Vagina (tissue), 2 donors: Measurements from ENCODE around the gene PTPRN2. TPM values are rescaled to one million over a fixed set of nuclear protein-coding genes. Genes with fewer than 3 reads are reported as not detected.

Experiments used
- DNase-seq, 2 donors: peaks; one replicate each; pipeline ENCODE4 v3.0.0-alpha.2; 2017; ENCODE audit errors: extremely low spot score in 2 of 2
- H3K27ac ChIP-seq: fragments of 200-600 bp; sonication (generic); one replicate; pipeline ENCODE4 v1.5.1; 2019
- H3K27me3 ChIP-seq: fragments of 200-600 bp; sonication (generic); one replicate; pipeline ENCODE4 v1.5.1; 2019
- H3K36me3 ChIP-seq, 2 donors: fragments of 200-600 bp; sonication (generic); one replicate each; pipeline ENCODE4 v1.5.1; 2017 to 2019
- H3K4me1 ChIP-seq: fragments of 200-600 bp; sonication (generic); one replicate; pipeline ENCODE4 v1.5.1; 2019
- H3K4me3 ChIP-seq, 2 donors: fragments of 200-600 bp; sonication (generic); 1 replicate in 1 of 2; 2 replicates in 1 of 2; pipeline ENCODE4 v1.5.1; 2016 to 2019
- H3K9me3 ChIP-seq: fragments of 200-600 bp; sonication (generic); one replicate; pipeline ENCODE4 v1.5.1; 2019
- POLR2A ChIP-seq, 2 donors: fragments of 450-650 bp; IDR thresholded peaks; one replicate each; pipeline ENCODE4 v1.6.1; 2017; ENCODE audit warnings: antibody characterized with exemption in 2 of 2, mild to moderate bottlenecking in 2 of 2, moderate library complexity in 2 of 2
- POLR2AphosphoS5 ChIP-seq, 2 donors: sonication (generic); formaldehyde crosslinking; IDR thresholded peaks; one replicate each; pipeline ENCODE4 v1.9.0; 2017; ENCODE audit warnings: antibody characterized with exemption in 2 of 2, mild to moderate bottlenecking in 2 of 2, low read depth in 1 of 2; ENCODE audit not compliant: insufficient read depth in 1 of 2
- intact Hi-C: fragments of 100-400 bp; cut with DNase I; formaldehyde crosslinking; loops from one replicate; pipeline ENCODE4 v1.15.1; 2023
- total RNA-seq: library from RNA; depleted of rRNA; stranded (reverse); fragments of >200 nt; gene quantifications from one replicate; pipeline ENCODE4 v1.2.3, GENCODE V29; 2016
- TF ChIP-seq, protein P1 (sequence below), 3 experiments: fragments of 450-650 bp in 2 of 3; fragments of 200-600 bp in 1 of 3; sonication (generic) in 1 of 3; IDR thresholded peaks; one replicate each; pipeline ENCODE4 v1.5.1; 2017 to 2019; ENCODE audit warnings: antibody characterized with exemption in 3 of 3, mild to moderate bottlenecking in 2 of 3, moderate library complexity in 2 of 3

Gene PTPRN2
- total RNA-seq, 1 donor from 2014 or later: 7.4 TPM

GRCh38 chr7:157809154-157809862 is 778.3 kb downstream of the PTPRN2 start:
- Histone ChIP-seq H3K4me1 (no peaks in the 10 kb centered on the region), H3K27me3 (no peaks in the 10 kb centered on the region), H3K36me3 (no peaks in the 10 kb centered on the region), H3K4me3 (no peak overlapping the region), H3K27ac (no peak overlapping the region), H3K9me3 (no peaks in the 10 kb centered on the region)
- TF ChIP-seq, protein P1, sequence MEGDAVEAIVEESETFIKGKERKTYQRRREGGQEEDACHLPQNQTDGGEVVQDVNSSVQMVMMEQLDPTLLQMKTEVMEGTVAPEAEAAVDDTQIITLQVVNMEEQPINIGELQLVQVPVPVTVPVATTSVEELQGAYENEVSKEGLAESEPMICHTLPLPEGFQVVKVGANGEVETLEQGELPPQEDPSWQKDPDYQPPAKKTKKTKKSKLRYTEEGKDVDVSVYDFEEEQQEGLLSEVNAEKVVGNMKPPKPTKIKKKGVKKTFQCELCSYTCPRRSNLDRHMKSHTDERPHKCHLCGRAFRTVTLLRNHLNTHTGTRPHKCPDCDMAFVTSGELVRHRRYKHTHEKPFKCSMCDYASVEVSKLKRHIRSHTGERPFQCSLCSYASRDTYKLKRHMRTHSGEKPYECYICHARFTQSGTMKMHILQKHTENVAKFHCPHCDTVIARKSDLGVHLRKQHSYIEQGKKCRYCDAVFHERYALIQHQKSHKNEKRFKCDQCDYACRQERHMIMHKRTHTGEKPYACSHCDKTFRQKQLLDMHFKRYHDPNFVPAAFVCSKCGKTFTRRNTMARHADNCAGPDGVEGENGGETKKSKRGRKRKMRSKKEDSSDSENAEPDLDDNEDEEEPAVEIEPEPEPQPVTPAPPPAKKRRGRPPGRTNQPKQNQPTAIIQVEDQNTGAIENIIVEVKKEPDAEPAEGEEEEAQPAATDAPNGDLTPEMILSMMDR (IDR thresholded peaks at IDR 0.05): no peak
- TF ChIP-seq POLR2A (IDR thresholded peaks at IDR 0.05) (no peak), POLR2AphosphoS5 (IDR thresholded peaks at IDR 0.05; ENCODE audit: insufficient read depth in 1 of 2, low read depth in 1 of 2) (no peak)
- no peak for DNase-seq
- intact Hi-C loops: no loop called here

- intact Hi-C loops: no loop called here
Observed at GRCh38 chr7:157808042-157808441, 779.6 kb downstream of the PTPRN2 start.

GRCh38 chr7:157807510-157807909 is 780.1 kb downstream of the PTPRN2 start:
- Histone ChIP-seq H3K36me3 (no peaks in the 10 kb centered on the region), H3K9me3 (no peaks in the 10 kb centered on the region), H3K4me1 (no peaks in the 10 kb centered on the region), H3K27me3 (no peaks in the 10 kb centered on the region), H3K4me3 (no peak overlapping the region), H3K27ac (no peak overlapping the region)
- TF ChIP-seq, protein P1 (IDR thresholded peaks at IDR 0.05): no peak
- no peak for TF ChIP-seq POLR2A (IDR thresholded peaks at IDR 0.05)
- TF ChIP-seq POLR2AphosphoS5 (IDR thresholded peaks at IDR 0.05; ENCODE audit: insufficient read depth in 1 of 2, low read depth in 1 of 2): no peak
- intact Hi-C loops: no loop called here
- DNase-seq: no peak

More at GRCh38 chr7:157808042-157808441, 779.6 kb downstream of the PTPRN2 start:
- no peak overlapping the region for H3K27ac ChIP-seq
- H3K9me3 ChIP-seq: no peaks in the 10 kb centered on the region
- DNase-seq: no peak
- H3K4me3 ChIP-seq: no peak overlapping the region
- H3K27me3 ChIP-seq: no peaks in the 10 kb centered on the region
- H3K36me3 ChIP-seq: no peaks in the 10 kb centered on the region
- no peaks in the 10 kb centered on the region for H3K4me1 ChIP-seq
- no peak for TF ChIP-seq POLR2A (IDR thresholded peaks at IDR 0.05)
- TF ChIP-seq POLR2AphosphoS5 (IDR thresholded peaks at IDR 0.05; ENCODE audit: insufficient read depth in 1 of 2, low read depth in 1 of 2): no peak
- TF ChIP-seq, protein P1 (IDR thresholded peaks at IDR 0.05): no peak

DNA sequence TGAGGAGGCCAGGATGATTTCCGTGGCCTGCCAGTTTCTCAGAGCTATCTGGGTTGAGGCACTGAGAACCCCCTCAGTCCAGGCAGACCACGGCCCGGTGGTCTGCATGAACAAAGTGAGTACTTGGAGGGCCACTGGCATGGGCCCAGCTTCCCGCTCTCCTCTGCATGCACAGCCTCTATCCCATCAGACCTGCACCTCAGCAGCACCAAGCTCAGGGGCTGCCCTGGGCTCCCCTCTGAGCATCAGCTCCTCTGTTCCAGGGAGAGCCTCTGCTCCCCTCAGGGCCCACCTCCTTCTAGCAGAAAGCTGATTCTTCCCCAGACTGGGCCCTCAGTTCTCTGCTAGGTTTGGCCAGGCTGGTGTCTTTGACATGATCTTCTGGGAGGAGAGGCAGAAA is 780.9 kb downstream of the PTPRN2 start:
- no peak overlapping the region for H3K4me3 ChIP-seq
- H3K4me1 ChIP-seq: no peaks in the 10 kb centered on the region
- TF ChIP-seq POLR2AphosphoS5 (IDR thresholded peaks at IDR 0.05; ENCODE audit: insufficient read depth in 1 of 2, low read depth in 1 of 2): no peak
- TF ChIP-seq, protein P1 (IDR thresholded peaks at IDR 0.05): no peak
- intact Hi-C loops: no loop called here
- no peaks in the 10 kb centered on the region for H3K9me3 ChIP-seq
- H3K27me3 ChIP-seq: no peaks in the 10 kb centered on the region
- H3K27ac ChIP-seq: no peak overlapping the region
- H3K36me3 ChIP-seq: no peaks in the 10 kb centered on the region
- DNase-seq: no peak

GRCh38 chr7:157805713-157806112 is 781.9 kb downstream of the PTPRN2 start:
- H3K4me3 ChIP-seq: no peak overlapping the region
- H3K27me3 ChIP-seq: no peaks in the 10 kb centered on the region
- no peaks in the 10 kb centered on the region for H3K4me1 ChIP-seq
- no peak for TF ChIP-seq POLR2AphosphoS5 (IDR thresholded peaks at IDR 0.05; ENCODE audit: insufficient read depth in 1 of 2, low read depth in 1 of 2)
- TF ChIP-seq POLR2A (IDR thresholded peaks at IDR 0.05): no peak
- TF ChIP-seq, protein P1 (IDR thresholded peaks at IDR 0.05): no peak
- intact Hi-C loops: no loop called here
- no peak overlapping the region for H3K27ac ChIP-seq
- no peak for DNase-seq
- no peaks in the 10 kb centered on the region for H3K36me3 ChIP-seq
- no peaks in the 10 kb centered on the region for H3K9me3 ChIP-seq
